ENCODE results near the gene GTSE1. TPM values are rescaled to one million over a fixed set of nuclear protein-coding genes. Genes with fewer than 3 reads are reported as not detected.

GTSE1 gene
- total RNA-seq, 1 experiment from 2014 or later = 64.6 TPM

GRCh38 chr22:46339956-46340355, 43.3 kb downstream of the GTSE1 start:
- H3K27me3 ChIP-seq (ENCODE audit: insufficient read depth, low read depth) = no peaks in the 10 kb centered on the region
- H3K4me2 ChIP-seq = no peak overlapping the region
- H3K27ac ChIP-seq = no peak overlapping the region
- H3K36me3 ChIP-seq (ENCODE audit: low read depth) = peaks cover 58% of the 10 kb centered on the region
- H3K4me3 ChIP-seq = no peak overlapping the region
- BruUV-seq (replicated peaks) = no TSS peak
- TF ChIP-seq CTCF (conservative IDR thresholded peaks at IDR 0.05) = no peak
- H3K79me2 ChIP-seq (ENCODE audit: low read depth) = peaks cover 42% of the 10 kb centered on the region
- no peak overlapping the region for H2AFZ ChIP-seq
- no peaks in the 10 kb centered on the region for H3K9me3 ChIP-seq (ENCODE audit: insufficient read depth, low read depth)
- POLR2A ChIA-PET (ENCODE audit: unreplicated experiment) = interaction anchor here (0.6 kb wide), 1 partner anchor 438 kb away, joined by 6 read pairs; no protein-coding TSS in a partner anchor
- CTCF ChIA-PET = no interaction called here
- intact Hi-C loops (cut with micrococcal nuclease; ENCODE audit: unreplicated experiment) = no loop called here
- H3K9me2 ChIP-seq (ENCODE audit: insufficient read depth) = no peaks in the 10 kb centered on the region
- DNase-seq = no peak
- H3F3A ChIP-seq (ENCODE audit: insufficient read depth, low read depth) = no peaks in the 10 kb centered on the region
- peaks cover 26% of the 10 kb centered on the region for H4K20me1 ChIP-seq (ENCODE audit: insufficient read depth)
- peaks cover 11% of the 10 kb centered on the region for H3K4me1 ChIP-seq (replicated peaks; ENCODE audit: insufficient read depth)

GRCh38 chr22:46340676-46341075, 44.0 kb downstream of the GTSE1 start:
- ChIA-PET CTCF (no interaction called here), POLR2A (ENCODE audit: unreplicated experiment) (interaction anchor here (0.6 kb wide), 1 partner anchor 220 kb away, joined by 7 read pairs; no protein-coding TSS in a partner anchor)
- peaks cover 41% of the 10 kb centered on the region for H3K79me2 ChIP-seq (ENCODE audit: low read depth)
- TF ChIP-seq CTCF (conservative IDR thresholded peaks at IDR 0.05) (no peak), EZH2 (IDR thresholded peaks at IDR 0.05; ENCODE audit: low read depth) (no peak)
- no peak for DNase-seq
- peaks cover 10% of the 10 kb centered on the region for H3K4me1 ChIP-seq (replicated peaks; ENCODE audit: insufficient read depth)
- intact Hi-C loops (cut with micrococcal nuclease; ENCODE audit: unreplicated experiment) = no loop called here
- H3K9me2 ChIP-seq (ENCODE audit: insufficient read depth) = no peaks in the 10 kb centered on the region
- no peaks in the 10 kb centered on the region for H3K9me3 ChIP-seq (ENCODE audit: insufficient read depth, low read depth)
- H3K36me3 ChIP-seq (ENCODE audit: low read depth) = peaks cover 63% of the 10 kb centered on the region
- H3K4me2 ChIP-seq = no peak overlapping the region
- H4K20me1 ChIP-seq (ENCODE audit: insufficient read depth) = peaks cover 26% of the 10 kb centered on the region
- no TSS peak for BruUV-seq (replicated peaks)
- H3K27ac ChIP-seq = no peak overlapping the region
- no peak overlapping the region for H2AFZ ChIP-seq
- no peaks in the 10 kb centered on the region for H3K27me3 ChIP-seq (ENCODE audit: insufficient read depth, low read depth)
- H3K4me3 ChIP-seq = no peak overlapping the region
- no peaks in the 10 kb centered on the region for H3F3A ChIP-seq (ENCODE audit: insufficient read depth, low read depth)

GRCh38 chr22:46346680-46347405, 50.2 kb downstream of the GTSE1 start:
- no peaks in the 10 kb centered on the region for H3K9me2 ChIP-seq (ENCODE audit: insufficient read depth)
- no peak overlapping the region for H2AFZ ChIP-seq
- peaks cover 17% of the 10 kb centered on the region for H3F3A ChIP-seq (ENCODE audit: insufficient read depth, low read depth)
- no peak overlapping the region for H3K4me2 ChIP-seq
- no TSS peak for BruUV-seq (replicated peaks)
- TF ChIP-seq EZH2 (IDR thresholded peaks at IDR 0.05; ENCODE audit: low read depth) (no peak), CTCF (conservative IDR thresholded peaks at IDR 0.05) (no peak)
- POLR2A ChIA-PET (ENCODE audit: unreplicated experiment) = interaction anchor here (0.7 kb wide), 1 partner anchor 443 kb away, joined by 4 read pairs; no protein-coding TSS in a partner anchor
- H4K20me1 ChIP-seq (ENCODE audit: insufficient read depth) = peaks cover 20% of the 10 kb centered on the region; the same call in 1 of the 2 replicates
- H3K9me3 ChIP-seq (ENCODE audit: insufficient read depth, low read depth) = no peaks in the 10 kb centered on the region
- no peaks in the 10 kb centered on the region for H3K4me1 ChIP-seq (replicated peaks; ENCODE audit: insufficient read depth)
- CTCF ChIA-PET = no interaction called here
- intact Hi-C loops (cut with micrococcal nuclease; ENCODE audit: unreplicated experiment) = no loop called here
- H3K4me3 ChIP-seq = no peak overlapping the region
- peaks cover 47% of the 10 kb centered on the region for H3K36me3 ChIP-seq (ENCODE audit: low read depth)
- DNase-seq = no peak
- H3K27ac ChIP-seq = no peak overlapping the region
- H3K27me3 ChIP-seq (ENCODE audit: insufficient read depth, low read depth) = no peaks in the 10 kb centered on the region
- no peaks in the 10 kb centered on the region for H3K79me2 ChIP-seq (ENCODE audit: low read depth)
